Measurements from ENCODE around the gene CDK14.
A peak's percentile ranks its signal among the peaks of the same experiment; 100 is the strongest.
"Not testable (repeated sequence)": the region's sequence is repeated elsewhere in the genome, so short reads cannot be mapped to it uniquely, and the experiment has no call there.

CDK14 gene

GRCh38 chr7:90629297-90629918 lies 33.3 kb downstream of the CDK14 start:
- peak; percentile 50 for DNase-seq (ENCODE audit: low spot score)

DNA sequence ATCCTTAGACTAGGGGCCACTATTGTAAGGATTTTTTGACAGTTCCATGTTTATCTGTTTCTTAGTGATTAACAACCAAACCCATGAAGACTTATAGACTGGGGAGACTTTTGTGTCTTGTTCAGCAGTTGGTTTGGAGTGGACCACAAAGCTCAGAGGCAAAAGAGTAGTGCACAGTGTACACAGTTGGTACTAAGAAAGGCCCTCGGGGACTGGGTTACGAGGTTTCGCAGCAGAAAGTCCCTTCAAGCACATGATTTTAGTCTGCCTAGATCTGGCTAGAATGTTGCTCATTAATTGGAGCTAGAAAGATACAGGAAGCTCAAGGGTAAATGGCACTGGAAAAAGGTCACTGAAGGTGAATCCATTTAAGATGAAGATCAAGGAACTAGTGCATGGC lies 35.4 kb downstream of the CDK14 start:
- no peak for DNase-seq (ENCODE audit: low spot score)

- DNase-seq (ENCODE audit: low spot score), result not testable (repeated sequence)
These were observed 43.6 kb downstream of the CDK14 start for GRCh38 chr7:90639683-90640082.

- no peak for DNase-seq (ENCODE audit: low spot score)
These were observed 46.9 kb downstream of the CDK14 start for GRCh38 chr7:90642978-90643377.

DNA sequence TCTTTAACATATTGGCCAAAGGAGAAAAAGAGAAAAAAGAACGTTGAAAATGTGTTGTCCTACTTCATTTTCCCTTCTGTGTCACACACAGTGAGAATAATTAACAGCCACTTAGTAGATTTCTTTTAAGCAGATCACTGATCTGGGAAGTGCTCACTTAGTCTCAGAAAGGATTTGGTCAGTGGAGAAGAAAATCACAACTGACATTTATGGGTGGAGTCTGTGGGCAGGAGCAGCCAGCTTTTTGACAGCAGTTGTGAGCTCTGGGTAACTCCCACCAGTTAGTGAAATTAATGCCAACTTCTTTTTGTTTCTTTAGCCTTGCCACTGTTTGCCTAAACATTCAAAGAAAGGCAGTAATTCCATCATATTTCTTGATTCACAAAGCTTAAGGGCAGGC lies 49.7 kb downstream of the CDK14 start:
- no peak for DNase-seq (ENCODE audit: low spot score)

- no peak for DNase-seq (ENCODE audit: low spot score)
These were observed 52.0 kb downstream of the CDK14 start for GRCh38 chr7:90648107-90648506.

- DNase-seq (ENCODE audit: low spot score), result no peak
These were observed 52.7 kb downstream of the CDK14 start for GRCh38 chr7:90648834-90649233.

DNA sequence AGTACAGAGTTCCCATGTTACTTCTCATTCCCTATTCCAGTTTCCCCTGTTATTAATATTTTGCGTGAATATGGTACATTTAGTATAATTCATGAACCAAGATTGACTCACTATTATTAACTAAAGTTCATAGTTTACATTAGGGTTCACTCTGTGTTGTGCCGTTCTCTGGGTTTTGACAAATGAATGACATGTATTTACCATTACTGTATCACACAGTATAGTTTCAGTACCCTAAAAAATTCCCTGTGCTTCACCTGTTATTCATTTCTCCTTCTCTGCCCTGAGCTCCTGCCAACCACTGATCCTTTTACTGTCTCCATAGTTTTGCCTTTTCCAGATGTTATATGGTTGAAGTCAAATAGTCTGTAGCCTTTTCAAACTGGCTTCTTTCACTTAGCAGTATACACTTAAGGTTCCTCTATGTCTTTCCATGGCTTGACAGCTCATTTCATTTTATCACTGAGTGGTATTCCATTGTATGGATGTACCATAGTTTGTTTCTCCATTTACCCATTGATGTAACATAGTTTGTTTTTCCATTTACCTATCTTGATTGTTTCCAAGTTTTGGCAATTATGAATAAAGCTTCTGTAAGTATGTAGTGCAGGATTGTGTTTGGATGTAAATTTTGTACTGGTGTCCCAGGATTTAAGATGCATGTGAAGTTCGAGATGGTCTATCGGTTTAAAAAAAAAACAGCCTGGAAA lies 58.8 kb downstream of the CDK14 start:
- no peak for DNase-seq (ENCODE audit: low spot score)

DNA sequence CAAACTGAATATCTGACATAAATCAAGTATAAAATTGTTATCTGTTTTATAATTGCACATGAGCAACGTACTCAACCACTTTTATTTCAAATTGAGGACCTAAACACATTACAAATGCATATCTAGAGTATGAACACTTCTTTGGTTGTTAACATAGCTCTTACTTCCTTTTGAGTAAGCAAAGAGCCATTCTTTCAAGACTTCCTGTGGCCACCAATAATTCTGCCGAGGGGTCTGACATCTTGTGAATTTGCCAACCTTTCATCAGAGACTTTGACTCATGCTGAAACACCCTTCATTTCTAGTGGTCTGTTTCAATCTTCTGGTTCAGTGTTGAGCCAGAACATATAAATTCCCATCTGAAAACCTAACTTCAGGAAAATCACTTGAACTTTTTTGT lies 59.4 kb downstream of the CDK14 start:
- no peak for DNase-seq (ENCODE audit: low spot score)

- no peak for DNase-seq (ENCODE audit: low spot score)
These were observed 61.4 kb downstream of the CDK14 start for GRCh38 chr7:90657481-90657880.

DNA sequence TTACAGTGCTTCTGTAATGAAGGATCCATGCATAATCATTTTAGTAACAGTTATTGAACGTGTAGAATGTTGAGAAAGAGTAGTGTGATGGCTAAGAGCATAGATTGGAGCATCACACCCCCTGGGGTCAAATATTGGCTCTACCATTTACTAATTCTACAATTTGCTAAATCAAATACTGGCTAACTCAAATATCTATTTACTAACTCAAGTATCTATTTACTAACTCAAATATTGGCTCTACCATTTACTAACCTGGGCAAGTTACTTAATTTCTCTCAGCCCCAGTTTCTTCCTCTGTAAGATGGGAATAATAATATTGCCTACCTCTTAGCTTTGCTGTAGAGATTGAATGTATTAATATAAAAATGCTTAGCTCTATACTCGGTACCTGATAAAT lies 64.0 kb downstream of the CDK14 start:
- no peak for DNase-seq (ENCODE audit: low spot score)

- DNase-seq (ENCODE audit: low spot score), result no peak
These were observed 64.7 kb downstream of the CDK14 start for GRCh38 chr7:90660819-90661218.

- no peak for DNase-seq (ENCODE audit: low spot score)
These were observed 65.4 kb downstream of the CDK14 start for GRCh38 chr7:90661290-90662151.

DNA sequence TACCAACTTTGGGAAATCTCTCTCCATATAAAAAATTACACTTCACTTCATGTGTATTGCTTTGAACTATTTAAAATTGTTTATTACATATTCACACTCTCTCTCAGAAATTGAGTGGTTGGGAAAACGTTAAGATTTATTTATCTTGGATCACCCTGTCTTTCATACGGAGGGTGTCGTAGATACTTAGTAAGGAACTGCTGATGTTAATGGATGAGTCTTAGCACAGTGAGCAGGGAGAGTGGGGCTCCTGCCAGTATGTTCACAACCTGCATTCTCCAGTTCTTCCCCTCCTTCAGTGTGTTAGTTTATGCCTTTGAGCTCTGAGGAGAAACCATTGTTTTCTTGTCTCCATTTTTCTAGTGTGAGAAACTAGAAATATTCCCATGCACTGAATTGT lies 67.1 kb downstream of the CDK14 start:
- no peak for DNase-seq (ENCODE audit: low spot score)

- DNase-seq (ENCODE audit: low spot score), result no peak
These were observed 70.1 kb downstream of the CDK14 start for GRCh38 chr7:90666186-90666585.

DNA sequence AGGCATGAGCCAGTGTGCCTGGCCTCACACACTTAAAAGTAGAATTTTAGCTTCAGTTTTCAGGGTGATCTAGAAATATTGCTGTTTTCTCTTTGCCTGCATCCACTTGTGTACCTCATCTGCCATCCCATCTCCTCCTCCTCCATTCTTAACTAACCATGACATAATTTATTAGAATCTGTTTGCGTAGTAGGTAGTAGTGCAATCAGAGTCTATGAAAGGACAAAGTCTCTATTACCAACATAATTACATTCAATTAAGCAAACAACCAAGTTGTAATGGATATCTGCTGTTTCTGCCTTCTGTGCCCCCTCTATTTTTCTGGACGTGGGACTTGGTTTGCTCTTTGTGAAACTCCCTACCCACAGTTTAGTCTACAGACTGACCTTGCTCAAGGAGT lies 72.9 kb downstream of the CDK14 start:
- DNase-seq (ENCODE audit: low spot score), result no peak

DNA sequence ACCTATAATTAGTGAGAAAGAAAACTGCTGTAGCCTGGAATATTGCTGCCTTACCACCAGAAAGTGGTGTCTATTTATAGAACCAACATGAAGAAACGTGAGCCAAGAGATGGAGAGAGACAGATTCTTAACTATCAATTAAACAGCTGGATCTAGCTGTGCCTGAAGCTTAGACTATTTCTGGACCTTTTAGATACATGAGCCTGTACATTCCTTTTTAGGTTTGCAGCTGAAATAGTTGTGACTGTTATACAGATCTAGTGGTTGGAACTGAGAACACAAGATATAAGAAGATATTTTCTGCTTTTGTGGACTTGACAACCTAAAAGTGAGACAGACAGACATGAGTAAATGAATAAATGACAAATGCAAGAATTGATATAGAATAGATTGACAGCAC lies 73.4 kb downstream of the CDK14 start:
- DNase-seq (ENCODE audit: low spot score), result no peak

- no peak for DNase-seq (ENCODE audit: low spot score)
These were observed 75.5 kb downstream of the CDK14 start for GRCh38 chr7:90671571-90671970.

DNA sequence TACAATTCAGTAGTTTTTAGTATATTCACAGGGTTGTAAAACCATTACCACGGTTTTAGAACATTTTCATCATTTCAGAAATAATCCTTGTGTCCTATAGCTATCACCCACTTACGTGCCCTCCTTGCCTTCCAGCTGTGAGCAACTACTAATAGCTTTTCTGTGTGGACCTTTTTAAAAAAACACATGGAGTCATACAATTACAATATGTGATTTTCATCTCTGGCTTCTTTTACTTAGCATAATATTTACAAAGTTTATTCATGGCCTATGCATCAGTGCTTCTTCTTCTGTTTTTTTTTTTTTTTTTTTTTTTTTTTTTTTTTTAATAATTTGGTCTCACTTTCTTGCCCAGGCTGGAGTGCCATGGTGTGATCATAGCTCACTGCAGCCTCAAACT lies 76.1 kb downstream of the CDK14 start:
- no peak for DNase-seq (ENCODE audit: low spot score)

- DNase-seq (ENCODE audit: low spot score), result no peak
These were observed 78.5 kb downstream of the CDK14 start for GRCh38 chr7:90674625-90675024.

- DNase-seq (ENCODE audit: low spot score), result no peak
These were observed 79.9 kb downstream of the CDK14 start for GRCh38 chr7:90675982-90676381.

GRCh38 chr7:90677486-90678404 lies 81.6 kb downstream of the CDK14 start:
- no peak for DNase-seq (ENCODE audit: low spot score)

All from LoVo (cell line).